K562 (cell line): ENCODE measurements around the gene CCR8. TPM values are rescaled to one million over a fixed set of nuclear protein-coding genes. Genes with fewer than 3 reads are reported as not detected.

Experiments
- CBX5 ChIP-seq: IDR thresholded peaks from 2 replicates; pipeline ENCODE4 v1.6.1; 2014; ENCODE audit warnings: low read depth, borderline replicate concordance
- DACH1 ChIP-seq: fragments of 450-650 bp; IDR thresholded peaks from 2 replicates; pipeline ENCODE4 v1.6.1; 2018; ENCODE audit not compliant: partially characterized antibody
- DIDO1 ChIP-seq: fragments of 450-650 bp; IDR thresholded peaks from 2 replicates; pipeline ENCODE4 v1.6.1; 2016; ENCODE audit warnings: low read depth, missing biosample characterization, missing genetic modification characterization
- E2F3 ChIP-seq: fragments of 250-450 bp; sonication (Bioruptor Pico); IDR thresholded peaks from 2 replicates; pipeline ENCODE4 v1.4.0; 2020; ENCODE audit warnings: mild to moderate bottlenecking
- EP300 ChIP-seq: IDR thresholded peaks from 2 replicates; pipeline ENCODE4 v1.6.1; 2012; ENCODE audit warnings: low read length, improper control_type of control experiment
- EP400 ChIP-seq: fragments of 450-650 bp; IDR thresholded peaks from 2 replicates; pipeline ENCODE4 v1.6.1; 2017; ENCODE audit warnings: antibody characterized with exemption, mild to moderate bottlenecking, moderate library complexity
- HNRNPL ChIP-seq: fragments of 200-400 bp; formaldehyde crosslinking; IDR thresholded peaks from 2 replicates; pipeline ENCODE4 v1.6.1; 2017; ENCODE audit warnings: low read depth, mild to moderate bottlenecking, low read length
- MYC ChIP-seq, 2 experiments: fragments of 250-450 bp in 1 of 2; sonication (Bioruptor Pico) in 1 of 2; IDR thresholded peaks; 2 replicates each; pipeline versions ENCODE4 v1.5.1 to v1.6.1; 2012 to 2021; ENCODE audit warnings: low read depth in 2 of 2, borderline replicate concordance in 1 of 2, improper control_type of control experiment in 1 of 2, low read length in 1 of 2, mild to moderate bottlenecking in 1 of 2, moderate library complexity in 1 of 2
- NUFIP1 ChIP-seq: fragments of 450-650 bp; IDR thresholded peaks from 2 replicates; pipeline ENCODE4 v1.6.1; 2018; ENCODE audit not compliant: partially characterized antibody
- SNRNP70 ChIP-seq: fragments of 200-400 bp; formaldehyde crosslinking; optimal IDR thresholded peaks from 2 replicates; pipeline ENCODE3; 2017; ENCODE audit warnings: low read depth, low read length
- SOX6 ChIP-seq: fragments of 450-650 bp; IDR thresholded peaks from 2 replicates; pipeline ENCODE4 v1.6.1; 2014; ENCODE audit warnings: mild to moderate bottlenecking
- ZBTB8A ChIP-seq: fragments of 450-650 bp; IDR thresholded peaks from 2 replicates; pipeline ENCODE4 v1.6.1; 2018; ENCODE audit warnings: mild to moderate bottlenecking, moderate library complexity; ENCODE audit not compliant: partially characterized antibody
- ZNF134 ChIP-seq: fragments of 250-450 bp; sonication (Bioruptor Pico); conservative IDR thresholded peaks from 2 replicates; pipeline ENCODE4 v1.4.0; 2020
- ZNF41 ChIP-seq: fragments of 250-450 bp; sonication (Bioruptor Pico); conservative IDR thresholded peaks from 2 replicates; pipeline ENCODE4 v1.4.0; 2020; ENCODE audit warnings: mild to moderate bottlenecking
- polyA plus RNA-seq, 8 experiments: library from polyadenylated mRNA; depleted of rRNA in 4 of 8; stranded (reverse) in 5 of 8; unstranded in 3 of 8; fragments of >200 nt; fragmentation: Nextera tagmentation in 2 of 8; fragmentation: Illumina TruSeq in 1 of 8; extraction: Ambion mirVana in 2 of 8; extraction: Trizol in 1 of 8; gene quantifications; 2 replicates each; pipeline versions ENCODE4 v1.2.1 to v1.2.3, GENCODE V29; 2011 to 2014; ENCODE audit warnings: inconsistent platforms in 1 of 8, missing spikeins in 1 of 8
- total RNA-seq, 7 experiments: library from RNA; depleted of rRNA in 6 of 7; stranded (reverse); fragments of >200 nt in 6 of 7; fragmentation: Illumina TruSeq in 2 of 7; extraction: Trizol in 2 of 7; gene quantifications; 2 replicates each; pipeline versions ENCODE4 v1.2.1 to v1.2.3, GENCODE V29; 2011 to 2021; ENCODE audit warnings: low replicate concordance in 1 of 7
- TF ChIP-seq, protein P1 (sequence below), 2 experiments: fragments of 450-650 bp in 1 of 2; sonication (generic) in 1 of 2; formaldehyde crosslinking; conservative IDR thresholded peaks; 2 replicates each; pipeline versions ENCODE4 v1.4.0 to v1.8.1; 2020 to 2022; ENCODE audit warnings: mild to moderate bottlenecking in 1 of 2, missing genetic modification reagents in 1 of 2
- TF ChIP-seq, protein P2 (sequence below), 2 experiments: fragments of 450-650 bp in 1 of 2; sonication (generic) in 1 of 2; formaldehyde crosslinking in 1 of 2; IDR thresholded peaks; 2 replicates each; pipeline versions ENCODE4 v1.7.1 to v1.9.0; 2016 to 2022; ENCODE audit warnings: inconsistent platforms in 1 of 2, mild to moderate bottlenecking in 1 of 2, missing genetic modification reagents in 1 of 2

The CCR8 gene
- total and polyA plus RNA-seq, 9 of the 15 experiments (the other 6 are each of a cell fraction or from before 2014, with no cell fraction given), result not detected

DNA sequence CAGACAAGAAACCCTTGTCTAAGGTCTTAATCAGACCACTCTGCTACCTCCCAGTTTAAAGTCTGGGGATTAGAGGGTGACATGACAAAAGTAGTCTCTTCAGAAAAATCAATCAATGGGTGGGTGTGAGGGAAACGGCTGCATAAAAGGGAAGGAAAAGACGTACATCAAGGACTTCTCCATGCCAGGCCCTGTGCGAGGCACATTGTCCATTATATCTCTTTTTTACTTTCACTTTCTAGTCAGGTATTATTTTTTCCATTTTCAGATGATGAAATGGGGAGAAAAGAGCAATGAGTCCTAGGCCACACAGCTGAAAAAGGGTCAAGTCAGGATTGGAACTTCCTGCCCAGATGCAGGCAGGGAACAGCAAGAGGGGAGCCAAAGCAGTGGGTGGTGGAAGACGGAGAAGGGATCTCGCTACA lies 45.0 kb upstream of the CCR8 start (continued):
- TF ChIP-seq HNRNPL, result no peak
- TF ChIP-seq E2F3, result no peak
- no peak; the same call in 1 of the 2 replicates for TF ChIP-seq MYC (IDR thresholded peaks at IDR 0.05; ENCODE audit: low read depth, low read length)
- no peak for TF ChIP-seq MYC (CRISPR knock-in tag; IDR thresholded peaks at IDR 0.05; ENCODE audit: borderline replicate concordance, low read depth)
- TF ChIP-seq, protein P1, sequence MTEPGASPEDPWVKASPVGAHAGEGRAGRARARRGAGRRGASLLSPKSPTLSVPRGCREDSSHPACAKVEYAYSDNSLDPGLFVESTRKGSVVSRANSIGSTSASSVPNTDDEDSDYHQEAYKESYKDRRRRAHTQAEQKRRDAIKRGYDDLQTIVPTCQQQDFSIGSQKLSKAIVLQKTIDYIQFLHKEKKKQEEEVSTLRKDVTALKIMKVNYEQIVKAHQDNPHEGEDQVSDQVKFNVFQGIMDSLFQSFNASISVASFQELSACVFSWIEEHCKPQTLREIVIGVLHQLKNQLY (CRISPR knock-in tag; conservative IDR thresholded peaks at IDR 0.05), result no peak
- no peak for TF ChIP-seq NUFIP1
- TF ChIP-seq EP400, result peak; percentile 47; the same call in 1 of the 2 replicates
- peak; percentile 49 for TF ChIP-seq ZNF41 (CRISPR knock-in tag)
- TF ChIP-seq SNRNP70, result no peak
- TF ChIP-seq CBX5, result no peak
- TF ChIP-seq DIDO1 (tag), result peak; percentile 68; the same call in 1 of the 2 replicates
- 0 out of 2 replicates have a peak, but pooled peaks have one; percentile 34 for TF ChIP-seq ZNF134 (CRISPR knock-in tag)
- TF ChIP-seq, protein P2, sequence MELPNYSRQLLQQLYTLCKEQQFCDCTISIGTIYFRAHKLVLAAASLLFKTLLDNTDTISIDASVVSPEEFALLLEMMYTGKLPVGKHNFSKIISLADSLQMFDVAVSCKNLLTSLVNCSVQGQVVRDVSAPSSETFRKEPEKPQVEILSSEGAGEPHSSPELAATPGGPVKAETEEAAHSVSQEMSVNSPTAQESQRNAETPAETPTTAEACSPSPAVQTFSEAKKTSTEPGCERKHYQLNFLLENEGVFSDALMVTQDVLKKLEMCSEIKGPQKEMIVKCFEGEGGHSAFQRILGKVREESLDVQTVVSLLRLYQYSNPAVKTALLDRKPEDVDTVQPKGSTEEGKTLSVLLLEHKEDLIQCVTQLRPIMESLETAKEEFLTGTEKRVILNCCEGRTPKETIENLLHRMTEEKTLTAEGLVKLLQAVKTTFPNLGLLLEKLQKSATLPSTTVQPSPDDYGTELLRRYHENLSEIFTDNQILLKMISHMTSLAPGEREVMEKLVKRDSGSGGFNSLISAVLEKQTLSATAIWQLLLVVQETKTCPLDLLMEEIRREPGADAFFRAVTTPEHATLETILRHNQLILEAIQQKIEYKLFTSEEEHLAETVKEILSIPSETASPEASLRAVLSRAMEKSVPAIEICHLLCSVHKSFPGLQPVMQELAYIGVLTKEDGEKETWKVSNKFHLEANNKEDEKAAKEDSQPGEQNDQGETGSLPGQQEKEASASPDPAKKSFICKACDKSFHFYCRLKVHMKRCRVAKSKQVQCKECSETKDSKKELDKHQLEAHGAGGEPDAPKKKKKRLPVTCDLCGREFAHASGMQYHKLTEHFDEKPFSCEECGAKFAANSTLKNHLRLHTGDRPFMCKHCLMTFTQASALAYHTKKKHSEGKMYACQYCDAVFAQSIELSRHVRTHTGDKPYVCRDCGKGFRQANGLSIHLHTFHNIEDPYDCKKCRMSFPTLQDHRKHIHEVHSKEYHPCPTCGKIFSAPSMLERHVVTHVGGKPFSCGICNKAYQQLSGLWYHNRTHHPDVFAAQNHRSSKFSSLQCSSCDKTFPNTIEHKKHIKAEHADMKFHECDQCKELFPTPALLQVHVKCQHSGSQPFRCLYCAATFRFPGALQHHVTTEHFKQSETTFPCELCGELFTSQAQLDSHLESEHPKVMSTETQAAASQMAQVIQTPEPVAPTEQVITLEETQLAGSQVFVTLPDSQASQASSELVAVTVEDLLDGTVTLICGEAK (IDR thresholded peaks at IDR 0.05), result 0 out of 2 replicates have a peak, but pooled peaks have one; percentile 30
- TF ChIP-seq, protein P2 (CRISPR knock-in tag; IDR thresholded peaks at IDR 0.05), result no peak
- no peak for TF ChIP-seq DACH1
- peak; percentile 25; the same call in 1 of the 2 replicates for TF ChIP-seq EP300
- TF ChIP-seq SOX6, result 0 out of 2 replicates have a peak, but pooled peaks have one; percentile 45
- no peak for TF ChIP-seq ZBTB8A
